GM19468 (cell line): ENCODE measurements around the gene FMO2.

Source experiments
- ATAC-seq: cut with Tn5 transposase; IDR thresholded peaks from one replicate; pipeline ENCODE4 v1.9.1; 2021; ENCODE audit warnings: mild to moderate bottlenecking, moderate library complexity, moderate number of reproducible peaks; ENCODE audit not compliant: unreplicated experiment; ENCODE audit errors: extremely low read depth

The FMO2 gene

GRCh38 chr1:171251952-171252300 is 66.8 kb downstream of the FMO2 start:
- no peak for ATAC-seq

GRCh38 chr1:171252482-171252881 is 67.4 kb downstream of the FMO2 start:
- peak; percentile 94 for ATAC-seq

GRCh38 chr1:171254859-171255258 is 69.8 kb downstream of the FMO2 start:
- no peak for ATAC-seq

- no peak for ATAC-seq
These were observed 72.0 kb downstream of the FMO2 start for GRCh38 chr1:171256940-171257606.

- no peak for ATAC-seq
These were observed 72.5 kb downstream of the FMO2 start for GRCh38 chr1:171257607-171258076.

- ATAC-seq, result no peak
These were observed 73.3 kb downstream of the FMO2 start for GRCh38 chr1:171258429-171258828.

GRCh38 chr1:171258943-171259342 is 73.8 kb downstream of the FMO2 start:
- no peak for ATAC-seq
